ENCODE data around the gene SF3B5.

Gene SF3B5

GRCh38 chr6:144075875-144076274 lies 19.5 kb downstream of the SF3B5 start:
- H3K79me1 ChIP-seq (ENCODE audit: low read length), result no peaks in the 10 kb centered on the region
- no peak overlapping the region for H3K4ac ChIP-seq (ENCODE audit: low read depth, low read length)
- no peaks in the 10 kb centered on the region for H3K36me3 ChIP-seq (ENCODE audit: control insufficient read depth, insufficient read depth, low read length)
- H3K4me1 ChIP-seq (ENCODE audit: control insufficient read depth, low read depth, low read length), result no peaks in the 10 kb centered on the region
- no peak overlapping the region for H3K18ac ChIP-seq (ENCODE audit: low read length)
- H3K27me3 ChIP-seq (ENCODE audit: insufficient read depth, low read length, poor library complexity), result no peaks in the 10 kb centered on the region
- H3K27ac ChIP-seq (ENCODE audit: low read depth, low read length), result no peak overlapping the region
- H3K56ac ChIP-seq (ENCODE audit: low read length), result no peak overlapping the region
- no peak overlapping the region for H3K4me3 ChIP-seq (ENCODE audit: low read length)
- no peak overlapping the region for H2AK5ac ChIP-seq (ENCODE audit: low read length)
- no peaks in the 10 kb centered on the region for H3K79me2 ChIP-seq (ENCODE audit: control insufficient read depth, insufficient read depth, low read length)
- H2BK5ac ChIP-seq (ENCODE audit: low read length), result no peak overlapping the region
- no peak overlapping the region for H4K8ac ChIP-seq (ENCODE audit: low read depth, low read length)
- H3K23ac ChIP-seq (ENCODE audit: low read length), result no peak overlapping the region
- no peak for DNase-seq
- H4K5ac ChIP-seq (ENCODE audit: low read length), result no peak overlapping the region
- no peak overlapping the region for H3K9ac ChIP-seq (ENCODE audit: low read length)
- no CpG with 5 or more reads among the region's 1 CpG for WGBS (ENCODE audit: extremely low coverage, insufficient coverage, low lambda C conversion rate)
- H2BK120ac ChIP-seq (ENCODE audit: low read depth, low read length), result no peak overlapping the region
- no peak overlapping the region for H2BK15ac ChIP-seq (replicated peaks; ENCODE audit: low read depth)
- no peak overlapping the region for H3K4me2 ChIP-seq (ENCODE audit: low read length)

GRCh38 chr6:144075187-144075586 lies 20.2 kb downstream of the SF3B5 start:
- H3K23ac ChIP-seq (ENCODE audit: low read length), result no peak overlapping the region
- H3K4me2 ChIP-seq (ENCODE audit: low read length), result no peak overlapping the region
- no CpG with 5 or more reads among the region's 3 CpGs for WGBS (ENCODE audit: extremely low coverage, insufficient coverage, low lambda C conversion rate)
- H2BK15ac ChIP-seq (replicated peaks; ENCODE audit: low read depth), result no peak overlapping the region
- no peaks in the 10 kb centered on the region for H3K27me3 ChIP-seq (ENCODE audit: insufficient read depth, low read length, poor library complexity)
- H3K36me3 ChIP-seq (ENCODE audit: control insufficient read depth, insufficient read depth, low read length), result no peaks in the 10 kb centered on the region
- no peak for DNase-seq
- H3K9ac ChIP-seq (ENCODE audit: low read length), result no peak overlapping the region
- H2BK120ac ChIP-seq (ENCODE audit: low read depth, low read length), result no peak overlapping the region
- no peak overlapping the region for H2AK5ac ChIP-seq (ENCODE audit: low read length)
- H3K4me3 ChIP-seq (ENCODE audit: low read length), result no peak overlapping the region
- H3K79me2 ChIP-seq (ENCODE audit: control insufficient read depth, insufficient read depth, low read length), result no peaks in the 10 kb centered on the region
- no peak overlapping the region for H3K18ac ChIP-seq (ENCODE audit: low read length)
- no peak overlapping the region for H3K4ac ChIP-seq (ENCODE audit: low read depth, low read length)
- no peak overlapping the region for H3K56ac ChIP-seq (ENCODE audit: low read length)
- no peak overlapping the region for H4K5ac ChIP-seq (ENCODE audit: low read length)
- no peaks in the 10 kb centered on the region for H3K4me1 ChIP-seq (ENCODE audit: control insufficient read depth, low read depth, low read length)
- no peak overlapping the region for H4K8ac ChIP-seq (ENCODE audit: low read depth, low read length)
- no peak overlapping the region for H3K27ac ChIP-seq (ENCODE audit: low read depth, low read length)
- H2BK5ac ChIP-seq (ENCODE audit: low read length), result no peak overlapping the region
- no peaks in the 10 kb centered on the region for H3K79me1 ChIP-seq (ENCODE audit: low read length)

- DNase-seq, result no peak
- H3K23ac ChIP-seq (ENCODE audit: low read length), result no peak overlapping the region
- H2BK120ac ChIP-seq (ENCODE audit: low read depth, low read length), result no peak overlapping the region
- no peak overlapping the region for H3K9ac ChIP-seq (ENCODE audit: low read length)
- H3K36me3 ChIP-seq (ENCODE audit: control insufficient read depth, insufficient read depth, low read length), result no peaks in the 10 kb centered on the region
- H3K79me1 ChIP-seq (ENCODE audit: low read length), result no peaks in the 10 kb centered on the region
- no CpG with 5 or more reads among the region's 3 CpGs for WGBS (ENCODE audit: extremely low coverage, insufficient coverage, low lambda C conversion rate)
- no peak overlapping the region for H3K4me3 ChIP-seq (ENCODE audit: low read length)
- H3K79me2 ChIP-seq (ENCODE audit: control insufficient read depth, insufficient read depth, low read length), result no peaks in the 10 kb centered on the region
- no peak overlapping the region for H3K56ac ChIP-seq (ENCODE audit: low read length)
- no peak overlapping the region for H2BK15ac ChIP-seq (replicated peaks; ENCODE audit: low read depth)
- no peak overlapping the region for H2AK5ac ChIP-seq (ENCODE audit: low read length)
- H3K27ac ChIP-seq (ENCODE audit: low read depth, low read length), result no peak overlapping the region
- H4K8ac ChIP-seq (ENCODE audit: low read depth, low read length), result no peak overlapping the region
- H3K18ac ChIP-seq (ENCODE audit: low read length), result no peak overlapping the region
- no peak overlapping the region for H2BK5ac ChIP-seq (ENCODE audit: low read length)
- no peak overlapping the region for H3K4ac ChIP-seq (ENCODE audit: low read depth, low read length)
- no peak overlapping the region for H4K5ac ChIP-seq (ENCODE audit: low read length)
- no peaks in the 10 kb centered on the region for H3K27me3 ChIP-seq (ENCODE audit: insufficient read depth, low read length, poor library complexity)
- no peak overlapping the region for H3K4me2 ChIP-seq (ENCODE audit: low read length)
- no peaks in the 10 kb centered on the region for H3K4me1 ChIP-seq (ENCODE audit: control insufficient read depth, low read depth, low read length)
Measured at GRCh38 chr6:144073024-144073423, 22.3 kb downstream of the SF3B5 start.

- no peak overlapping the region for H3K18ac ChIP-seq (ENCODE audit: low read length)
- H3K9ac ChIP-seq (ENCODE audit: low read length), result no peak overlapping the region
- H2BK120ac ChIP-seq (ENCODE audit: low read depth, low read length), result no peak overlapping the region
- peaks cover 13% of the 10 kb centered on the region for H3K27me3 ChIP-seq (ENCODE audit: insufficient read depth, low read length, poor library complexity)
- H4K5ac ChIP-seq (ENCODE audit: low read length), result no peak overlapping the region
- DNase-seq, result no peak
- H2BK15ac ChIP-seq (replicated peaks; ENCODE audit: low read depth), result no peak overlapping the region
- H3K36me3 ChIP-seq (ENCODE audit: control insufficient read depth, insufficient read depth, low read length), result no peaks in the 10 kb centered on the region
- no peak overlapping the region for H3K4me2 ChIP-seq (ENCODE audit: low read length)
- no peaks in the 10 kb centered on the region for H3K4me1 ChIP-seq (ENCODE audit: control insufficient read depth, low read depth, low read length)
- H3K4me3 ChIP-seq (ENCODE audit: low read length), result no peak overlapping the region
- H4K8ac ChIP-seq (ENCODE audit: low read depth, low read length), result no peak overlapping the region
- H3K23ac ChIP-seq (ENCODE audit: low read length), result no peak overlapping the region
- H3K4ac ChIP-seq (ENCODE audit: low read depth, low read length), result no peak overlapping the region
- H3K56ac ChIP-seq (ENCODE audit: low read length), result no peak overlapping the region
- H3K79me2 ChIP-seq (ENCODE audit: control insufficient read depth, insufficient read depth, low read length), result no peaks in the 10 kb centered on the region
- no peak overlapping the region for H2BK5ac ChIP-seq (ENCODE audit: low read length)
- no CpG with 5 or more reads among the region's 3 CpGs for WGBS (ENCODE audit: extremely low coverage, insufficient coverage, low lambda C conversion rate)
- no peak overlapping the region for H2AK5ac ChIP-seq (ENCODE audit: low read length)
- no peaks in the 10 kb centered on the region for H3K79me1 ChIP-seq (ENCODE audit: low read length)
- no peak overlapping the region for H3K27ac ChIP-seq (ENCODE audit: low read depth, low read length)
Measured at GRCh38 chr6:144069506-144069905, 25.9 kb downstream of the SF3B5 start.

GRCh38 chr6:144068794-144069193 lies 26.6 kb downstream of the SF3B5 start:
- H2AK5ac ChIP-seq (ENCODE audit: low read length), result no peak overlapping the region
- no peaks in the 10 kb centered on the region for H3K79me2 ChIP-seq (ENCODE audit: control insufficient read depth, insufficient read depth, low read length)
- no peaks in the 10 kb centered on the region for H3K79me1 ChIP-seq (ENCODE audit: low read length)
- no peak overlapping the region for H3K4me3 ChIP-seq (ENCODE audit: low read length)
- H4K8ac ChIP-seq (ENCODE audit: low read depth, low read length), result no peak overlapping the region
- peaks cover 16% of the 10 kb centered on the region for H3K27me3 ChIP-seq (ENCODE audit: insufficient read depth, low read length, poor library complexity)
- WGBS (ENCODE audit: extremely low coverage, insufficient coverage, low lambda C conversion rate), result no CpG with 5 or more reads among the region's 3 CpGs
- H3K9ac ChIP-seq (ENCODE audit: low read length), result no peak overlapping the region
- no peak overlapping the region for H3K27ac ChIP-seq (ENCODE audit: low read depth, low read length)
- H3K36me3 ChIP-seq (ENCODE audit: control insufficient read depth, insufficient read depth, low read length), result no peaks in the 10 kb centered on the region
- no peak overlapping the region for H3K4me2 ChIP-seq (ENCODE audit: low read length)
- no peak overlapping the region for H4K5ac ChIP-seq (ENCODE audit: low read length)
- DNase-seq, result no peak
- H3K4me1 ChIP-seq (ENCODE audit: control insufficient read depth, low read depth, low read length), result no peaks in the 10 kb centered on the region
- no peak overlapping the region for H3K56ac ChIP-seq (ENCODE audit: low read length)
- H3K4ac ChIP-seq (ENCODE audit: low read depth, low read length), result no peak overlapping the region
- no peak overlapping the region for H2BK120ac ChIP-seq (ENCODE audit: low read depth, low read length)
- H2BK5ac ChIP-seq (ENCODE audit: low read length), result no peak overlapping the region
- H3K18ac ChIP-seq (ENCODE audit: low read length), result no peak overlapping the region
- no peak overlapping the region for H3K23ac ChIP-seq (ENCODE audit: low read length)
- H2BK15ac ChIP-seq (replicated peaks; ENCODE audit: low read depth), result no peak overlapping the region

GRCh38 chr6:144066741-144067484 lies 28.5 kb downstream of the SF3B5 start:
- Histone ChIP-seq H3K36me3 (ENCODE audit: control insufficient read depth, insufficient read depth, low read length) (no peaks in the 10 kb centered on the region), H3K27ac (ENCODE audit: low read depth, low read length) (no peak overlapping the region), H3K4me1 (ENCODE audit: control insufficient read depth, low read depth, low read length) (no peaks in the 10 kb centered on the region), H3K4me3 (ENCODE audit: low read length) (no peak overlapping the region), H2BK5ac (ENCODE audit: low read length) (no peak overlapping the region), H2BK15ac (replicated peaks; ENCODE audit: low read depth) (no peak overlapping the region), H3K4ac (ENCODE audit: low read depth, low read length) (no peak overlapping the region), H3K23ac (ENCODE audit: low read length) (no peak overlapping the region), H3K4me2 (ENCODE audit: low read length) (no peak overlapping the region), H3K79me2 (ENCODE audit: control insufficient read depth, insufficient read depth, low read length) (no peaks in the 10 kb centered on the region), H3K18ac (ENCODE audit: low read length) (no peak overlapping the region), H3K56ac (ENCODE audit: low read length) (no peak overlapping the region), H3K9ac (ENCODE audit: low read length) (no peak overlapping the region), H3K79me1 (ENCODE audit: low read length) (no peaks in the 10 kb centered on the region), H3K27me3 (ENCODE audit: insufficient read depth, low read length, poor library complexity) (peaks cover 28% of the 10 kb centered on the region), H2AK5ac (ENCODE audit: low read length) (no peak overlapping the region), H4K5ac (ENCODE audit: low read length) (no peak overlapping the region), H2BK120ac (ENCODE audit: low read depth, low read length) (no peak overlapping the region), H4K8ac (ENCODE audit: low read depth, low read length) (no peak overlapping the region)
- WGBS (ENCODE audit: extremely low coverage, insufficient coverage, low lambda C conversion rate), result no CpG with 5 or more reads among the region's 6 CpGs
- no peak for DNase-seq
